A549 (cell line): ENCODE results near the gene JAKMIP1. TPM values are rescaled to one million over a fixed set of nuclear protein-coding genes. Genes with fewer than 3 reads are reported as not detected.

Experiments
- ATAC-seq, 2 experiments: fragments of 200-7000 bp in 1 of 2; fragments of >200 bp in 1 of 2; cut with Nextera tagmentation in 1 of 2; cut with Tn5 transposase in 1 of 2; 3 replicates each; pipeline versions ENCODE4 v1.8.0 to v1.9.1; 2018 to 2020; ENCODE audit warnings: mild to moderate bottlenecking in 1 of 2, moderate library complexity in 1 of 2
- CTCF ChIA-PET: fragments of 300-600 bp; sonication (Branson Sonifier 250); formaldehyde crosslinking; extraction: SDS; loops from one replicate; lab custom pipeline; 2021; ENCODE audit warnings: antibody characterized with exemption, inconsistent platforms; lab: Yijun Ruan, JAX
- POLR2A ChIA-PET: fragments of 350-600 bp; formaldehyde crosslinking; extraction: SDS; loops from one replicate; lab custom pipeline; 2021; ENCODE audit warnings: antibody characterized with exemption, inconsistent platforms; lab: Yijun Ruan, JAX
- DNase-seq, 2 experiments: peaks; one replicate each; pipeline versions ENCODE4 v3.0.0 to v3.0.0-alpha.2; 2011 to 2016; ENCODE audit warnings: low read depth in 1 of 2, low spot score in 1 of 2
- FAIRE-seq: peaks from 2 replicates; lab custom pipeline; 2011; peaks lifted over from hg19 to GRCh38; lab: Jason Lieb, UNC
- H3K27ac ChIP-seq, 2 experiments: fragments of >200 bp; sonication (Bioruptor Twin); formaldehyde crosslinking; 3 replicates each; pipeline ENCODE4 v1.5.1; 2016 to 2017
- H3K4me1 ChIP-seq: fragments of >200 bp; sonication (Bioruptor Twin); formaldehyde crosslinking; 3 replicates; pipeline ENCODE4 v1.6.1; 2016
- H3K4me2 ChIP-seq: fragments of >200 bp; sonication (Bioruptor Twin); formaldehyde crosslinking; 3 replicates; pipeline ENCODE4 v1.6.1; 2016
- H3K4me3 ChIP-seq: fragments of >200 bp; sonication (Bioruptor Twin); formaldehyde crosslinking; 3 replicates; pipeline ENCODE4 v1.5.1; 2016
- H3K9me3 ChIP-seq: fragments of >200 bp; sonication (Bioruptor Twin); formaldehyde crosslinking; 3 replicates; pipeline ENCODE4 v1.6.1; 2016
- CEBPB ChIP-seq, 2 experiments: fragments of >200 bp in 1 of 2; sonication (Bioruptor Twin) in 1 of 2; formaldehyde crosslinking in 1 of 2; IDR thresholded peaks; 2 replicates each; pipeline ENCODE4 v1.6.1; 2012 to 2016
- CHD4 ChIP-seq: fragments of 200-600 bp; sonication (generic); IDR thresholded peaks from 2 replicates; pipeline ENCODE4 v1.6.1; 2016; ENCODE audit warnings: antibody characterized with exemption, mild to moderate bottlenecking, borderline replicate concordance
- GATA3 ChIP-seq: IDR thresholded peaks from 2 replicates; pipeline ENCODE4 v1.6.1; 2012; ENCODE audit warnings: borderline replicate concordance
- HMGXB4 ChIP-seq: fragments of 250-450 bp; sonication (Bioruptor Pico); IDR thresholded peaks from 2 replicates; pipeline ENCODE4 v1.5.0; 2021; ENCODE audit warnings: mild to moderate bottlenecking, moderate library complexity, borderline replicate concordance
- HOXA7 ChIP-seq: fragments of 250-450 bp; sonication (Bioruptor Pico); IDR thresholded peaks from 2 replicates; pipeline ENCODE4 v1.5.0; 2020; ENCODE audit warnings: mild to moderate bottlenecking, moderate library complexity
- JUNB ChIP-seq: fragments of >200 bp; sonication (Bioruptor Twin); formaldehyde crosslinking; IDR thresholded peaks from 2 replicates; pipeline ENCODE4 v1.6.1; 2016
- KDM1A ChIP-seq: fragments of 200-600 bp; sonication (generic); IDR thresholded peaks from 2 replicates; pipeline ENCODE4 v1.6.1; 2016; ENCODE audit warnings: low read depth, mild to moderate bottlenecking
- MYC ChIP-seq: IDR thresholded peaks from 2 replicates; pipeline ENCODE4 v1.6.1; 2012; ENCODE audit warnings: mild to moderate bottlenecking, inconsistent platforms, low read length, improper control_type of control experiment, borderline replicate concordance
- RAD21 ChIP-seq, 2 experiments: fragments of >200 bp in 1 of 2; sonication (Bioruptor Twin) in 1 of 2; formaldehyde crosslinking in 1 of 2; IDR thresholded peaks in 1 of 2; conservative IDR thresholded peaks in 1 of 2; 2 replicates in 1 of 2; 3 replicates in 1 of 2; pipeline ENCODE4 v1.6.1; 2012 to 2018; ENCODE audit warnings: inconsistent platforms in 1 of 2
- RCOR1 ChIP-seq: fragments of 150-350 bp; IDR thresholded peaks from 2 replicates; pipeline ENCODE4 v1.6.1; 2014; ENCODE audit warnings: antibody characterized with exemption, low read length, low read depth
- REST ChIP-seq: fragments of 200-600 bp; sonication (generic); IDR thresholded peaks from 2 replicates; pipeline ENCODE4 v1.6.1; 2016; ENCODE audit warnings: antibody characterized with exemption, mild to moderate bottlenecking, moderate library complexity
- RFX5 ChIP-seq: fragments of 450-650 bp; IDR thresholded peaks from 2 replicates; pipeline ENCODE4 v1.7.1; 2014; ENCODE audit warnings: antibody characterized with exemption, mild to moderate bottlenecking, moderate library complexity
- RNF2 ChIP-seq: fragments of 200-600 bp; sonication (generic); IDR thresholded peaks from 2 replicates; pipeline ENCODE4 v1.6.1; 2016; ENCODE audit warnings: low read depth, mild to moderate bottlenecking, antibody characterized with exemption, moderate library complexity, borderline replicate concordance
- WGBS: methylation state at CpG from one replicate; pipeline ENCODE4 v1.1.6; 2017; ENCODE audit errors: missing lambda C conversion rate; 5-methylcytosine and 5-hydroxymethylcytosine counted together
- polyA plus RNA-seq, 4 experiments: library from polyadenylated mRNA; depleted of rRNA in 3 of 4; stranded (reverse); fragments of >200 nt; fragmentation: RNase III in 1 of 4; extraction: RNeasy Plus Mini Kit Qiagen cat#74134 plus additional on column Dnase treatment in 1 of 4; gene quantifications; 2 replicates in 3 of 4; 3 replicates in 1 of 4; pipeline ENCODE4 v1.2.3, GENCODE V29; 2011 to 2017
- TF ChIP-seq, protein P1 (sequence below): IDR thresholded peaks from 2 replicates; pipeline ENCODE4 v1.6.1; 2012

The JAKMIP1 gene
- polyA plus RNA-seq, 2 of the 4 experiments (the other 2 are of a cell fraction): not detected

DNA sequence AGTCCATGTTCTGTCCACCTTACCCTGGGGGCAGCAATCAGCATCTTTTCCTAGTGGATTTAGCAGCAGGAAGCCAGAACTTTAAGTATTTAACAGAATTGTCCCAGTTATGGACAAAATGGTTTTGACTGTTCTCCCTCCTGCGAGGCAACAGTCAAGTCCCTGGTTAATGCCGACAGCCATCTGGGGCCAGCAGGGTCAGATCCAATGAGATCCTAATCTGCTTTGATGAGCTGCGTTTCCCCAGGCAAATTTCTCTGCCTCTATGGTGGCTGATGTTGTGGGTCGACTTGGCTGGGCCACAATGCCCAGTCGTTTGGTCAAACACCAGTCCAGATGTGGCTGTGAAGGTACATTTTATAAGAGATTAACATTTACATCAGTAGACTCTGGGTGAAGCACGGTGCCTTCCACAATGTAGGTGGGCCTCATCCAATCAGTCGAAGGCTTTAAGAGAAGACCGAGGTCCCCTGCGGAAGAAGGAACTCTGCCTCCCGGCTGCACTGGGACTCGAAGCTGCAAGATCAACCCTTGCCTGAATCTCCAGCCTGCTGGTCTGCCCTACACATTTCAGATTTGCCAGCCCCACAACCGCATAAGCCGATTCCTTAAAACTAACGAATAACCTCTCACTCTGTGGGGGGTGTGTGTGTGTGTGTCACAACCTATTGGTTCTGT is 93.1 kb downstream of the JAKMIP1 start:
- 62% methylated on average over 12 of the region's 14 CpGs for WGBS
- no peak for FAIRE-seq
- ATAC-seq: no peak
- TF ChIP-seq RFX5 (no peak), CEBPB (IDR thresholded peaks at IDR 0.05) (no peak)
- ChIA-PET CTCF (no interaction called here), POLR2A (no interaction called here)
- DNase-seq: no peak
- Histone ChIP-seq H3K4me3 (no peak overlapping the region), H3K4me1 (no peaks in the 10 kb centered on the region), H3K4me2 (no peak overlapping the region), H3K9me3 (no peaks in the 10 kb centered on the region), H3K27ac (no peak overlapping the region)

- H3K9me3 ChIP-seq: no peaks in the 10 kb centered on the region
- ATAC-seq: no peak
- no peak overlapping the region for H3K27ac ChIP-seq
- 52% methylated on average over 5 of the region's 5 CpGs for WGBS
- FAIRE-seq: no peak
- POLR2A ChIA-PET: no interaction called here
- CTCF ChIA-PET: no interaction called here
- no peak for DNase-seq
- no peak overlapping the region for H3K4me3 ChIP-seq
- no peak overlapping the region for H3K4me2 ChIP-seq
- no peaks in the 10 kb centered on the region for H3K4me1 ChIP-seq
- no peak for TF ChIP-seq JUNB
- TF ChIP-seq RNF2: no peak
- TF ChIP-seq CHD4: no peak
- TF ChIP-seq KDM1A: no peak
- TF ChIP-seq GATA3: no peak
- no peak for TF ChIP-seq RCOR1
- TF ChIP-seq CEBPB (IDR thresholded peaks at IDR 0.05): no peak
Observed at GRCh38 chr4:6106156-6106555, 94.2 kb downstream of the JAKMIP1 start.

GRCh38 chr4:6105311-6105911 is 94.9 kb downstream of the JAKMIP1 start:
- no peak for FAIRE-seq
- 88% methylated on average over 35 of the region's 60 CpGs for WGBS
- DNase-seq: no peak
- ChIA-PET POLR2A (no interaction called here), CTCF (interaction anchor here (1.3 to 1.8 kb wide), 2 partner anchors 17 to 107 kb away, joined by 4 to 8 read pairs; no protein-coding TSS in a partner anchor)
- Histone ChIP-seq H3K4me3 (no peak overlapping the region), H3K9me3 (no peaks in the 10 kb centered on the region), H3K4me2 (no peak overlapping the region), H3K27ac (no peak overlapping the region), H3K4me1 (no peaks in the 10 kb centered on the region)
- no peak for ATAC-seq
- TF ChIP-seq REST: no peak
- TF ChIP-seq, protein P1, sequence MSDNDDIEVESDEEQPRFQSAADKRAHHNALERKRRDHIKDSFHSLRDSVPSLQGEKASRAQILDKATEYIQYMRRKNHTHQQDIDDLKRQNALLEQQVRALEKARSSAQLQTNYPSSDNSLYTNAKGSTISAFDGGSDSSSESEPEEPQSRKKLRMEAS: no peak
- no peak for TF ChIP-seq RAD21 (conservative IDR thresholded peaks at IDR 0.05 in 1 of 2, IDR thresholded peaks at IDR 0.05 in 1 of 2)
- TF ChIP-seq MYC: no peak
- no peak for TF ChIP-seq RNF2
- TF ChIP-seq HOXA7 (CRISPR knock-in tag): no peak
- TF ChIP-seq HMGXB4 (CRISPR knock-in tag): no peak
